Measurements from ENCODE around the gene RASA4B.
"Not testable (repeated sequence)": the region's sequence is repeated elsewhere in the genome, so short reads cannot be mapped to it uniquely, and the experiment has no call there.

DNA sequence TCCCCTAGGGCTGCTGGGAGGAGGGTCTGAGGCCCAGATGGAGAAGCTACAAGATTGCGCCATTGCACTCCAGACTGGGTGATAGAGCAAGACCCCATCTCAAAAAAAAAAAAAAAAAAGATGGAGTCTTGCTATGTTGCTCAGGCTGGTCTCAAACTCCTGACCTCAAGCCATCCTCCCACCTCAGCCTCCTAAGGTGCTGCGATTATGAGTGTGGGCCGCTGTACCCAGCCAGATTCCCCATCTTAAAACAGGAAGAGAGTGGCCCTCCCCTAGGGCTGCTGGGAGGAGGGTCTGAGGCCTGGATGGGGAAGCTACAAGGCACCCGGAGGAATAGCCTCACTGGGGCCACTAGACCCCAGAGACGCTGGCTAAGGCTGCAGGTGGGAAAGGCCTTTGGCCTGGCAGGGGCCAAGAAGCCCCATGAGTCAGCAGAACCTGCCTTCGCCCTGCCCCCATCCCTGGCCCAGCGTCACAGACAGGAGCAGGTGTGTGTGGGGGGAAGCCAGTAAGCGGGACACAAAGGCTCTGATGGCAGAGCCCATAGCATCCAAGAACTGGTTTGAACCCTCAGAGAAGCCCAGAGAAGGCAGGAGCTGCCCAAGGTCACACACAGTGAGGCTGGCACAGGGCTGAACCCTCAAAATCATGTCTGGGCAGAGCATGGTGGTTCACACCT, 10.0 kb downstream of the RASA4B start:
- TF ChIP-seq, protein P1, sequence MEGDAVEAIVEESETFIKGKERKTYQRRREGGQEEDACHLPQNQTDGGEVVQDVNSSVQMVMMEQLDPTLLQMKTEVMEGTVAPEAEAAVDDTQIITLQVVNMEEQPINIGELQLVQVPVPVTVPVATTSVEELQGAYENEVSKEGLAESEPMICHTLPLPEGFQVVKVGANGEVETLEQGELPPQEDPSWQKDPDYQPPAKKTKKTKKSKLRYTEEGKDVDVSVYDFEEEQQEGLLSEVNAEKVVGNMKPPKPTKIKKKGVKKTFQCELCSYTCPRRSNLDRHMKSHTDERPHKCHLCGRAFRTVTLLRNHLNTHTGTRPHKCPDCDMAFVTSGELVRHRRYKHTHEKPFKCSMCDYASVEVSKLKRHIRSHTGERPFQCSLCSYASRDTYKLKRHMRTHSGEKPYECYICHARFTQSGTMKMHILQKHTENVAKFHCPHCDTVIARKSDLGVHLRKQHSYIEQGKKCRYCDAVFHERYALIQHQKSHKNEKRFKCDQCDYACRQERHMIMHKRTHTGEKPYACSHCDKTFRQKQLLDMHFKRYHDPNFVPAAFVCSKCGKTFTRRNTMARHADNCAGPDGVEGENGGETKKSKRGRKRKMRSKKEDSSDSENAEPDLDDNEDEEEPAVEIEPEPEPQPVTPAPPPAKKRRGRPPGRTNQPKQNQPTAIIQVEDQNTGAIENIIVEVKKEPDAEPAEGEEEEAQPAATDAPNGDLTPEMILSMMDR (IDR thresholded peaks at IDR 0.05; ENCODE audit: insufficient read depth, low read length), result not testable (repeated sequence)
- TF ChIP-seq, protein P2, sequence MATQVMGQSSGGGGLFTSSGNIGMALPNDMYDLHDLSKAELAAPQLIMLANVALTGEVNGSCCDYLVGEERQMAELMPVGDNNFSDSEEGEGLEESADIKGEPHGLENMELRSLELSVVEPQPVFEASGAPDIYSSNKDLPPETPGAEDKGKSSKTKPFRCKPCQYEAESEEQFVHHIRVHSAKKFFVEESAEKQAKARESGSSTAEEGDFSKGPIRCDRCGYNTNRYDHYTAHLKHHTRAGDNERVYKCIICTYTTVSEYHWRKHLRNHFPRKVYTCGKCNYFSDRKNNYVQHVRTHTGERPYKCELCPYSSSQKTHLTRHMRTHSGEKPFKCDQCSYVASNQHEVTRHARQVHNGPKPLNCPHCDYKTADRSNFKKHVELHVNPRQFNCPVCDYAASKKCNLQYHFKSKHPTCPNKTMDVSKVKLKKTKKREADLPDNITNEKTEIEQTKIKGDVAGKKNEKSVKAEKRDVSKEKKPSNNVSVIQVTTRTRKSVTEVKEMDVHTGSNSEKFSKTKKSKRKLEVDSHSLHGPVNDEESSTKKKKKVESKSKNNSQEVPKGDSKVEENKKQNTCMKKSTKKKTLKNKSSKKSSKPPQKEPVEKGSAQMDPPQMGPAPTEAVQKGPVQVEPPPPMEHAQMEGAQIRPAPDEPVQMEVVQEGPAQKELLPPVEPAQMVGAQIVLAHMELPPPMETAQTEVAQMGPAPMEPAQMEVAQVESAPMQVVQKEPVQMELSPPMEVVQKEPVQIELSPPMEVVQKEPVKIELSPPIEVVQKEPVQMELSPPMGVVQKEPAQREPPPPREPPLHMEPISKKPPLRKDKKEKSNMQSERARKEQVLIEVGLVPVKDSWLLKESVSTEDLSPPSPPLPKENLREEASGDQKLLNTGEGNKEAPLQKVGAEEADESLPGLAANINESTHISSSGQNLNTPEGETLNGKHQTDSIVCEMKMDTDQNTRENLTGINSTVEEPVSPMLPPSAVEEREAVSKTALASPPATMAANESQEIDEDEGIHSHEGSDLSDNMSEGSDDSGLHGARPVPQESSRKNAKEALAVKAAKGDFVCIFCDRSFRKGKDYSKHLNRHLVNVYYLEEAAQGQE (IDR thresholded peaks at IDR 0.05; ENCODE audit: insufficient replicate concordance, low read depth), result not testable (repeated sequence)
- not testable (repeated sequence) for TF ChIP-seq POLR2AphosphoS5 (IDR thresholded peaks at IDR 0.05; ENCODE audit: low read depth); SPI1 (IDR thresholded peaks at IDR 0.05; ENCODE audit: borderline replicate concordance, low read depth); GABPA (IDR thresholded peaks at IDR 0.05; ENCODE audit: low read depth)

All from HL-60 (cell line).